Measurements from ENCODE around the gene ATP6V1D. TPM values are rescaled to one million over a fixed set of nuclear protein-coding genes. Genes with fewer than 3 reads are reported as not detected.
"Not testable (repeated sequence)": the region's sequence is repeated elsewhere in the genome, so short reads cannot be mapped to it uniquely, and the experiment has no call there.

ATP6V1D gene
- 100 to 1,000 TPM; 105 to 144 TPM for total RNA-seq
- long read RNA-seq, transcript ATP6V1D-201 (9 exons, 1,845 nt) = major isoform, 88 of 90 reads
- long read RNA-seq, partial matches to known transcripts = 0 of 90 reads
- long read RNA-seq, other reads (novel, unspliced or antisense) = 2 of 90 reads

GRCh38 chr14:67359775-67360469, at the start of gene ATP6V1D, which contains the start of gene EIF2S1:
TSS of gene ATP6V1D (minus strand) at chr14:67359804. CDS start at chr14:67359698, 106 bp downstream.
TSS of gene EIF2S1 (plus strand) at chr14:67360328. CDS start at chr14:67364768, 4,440 bp downstream.
- ATAC-seq = peak; percentile 98
- intact Hi-C loops (cut with DNase I) = no loop called here
- DNase-seq = peak; percentile 99

GRCh38 chr14:67408122-67408801, 48.7 kb upstream of the ATP6V1D start:
- ATAC-seq; intact Hi-C loops (cut with DNase I); DNase-seq: not testable (repeated sequence)

- intact Hi-C loops (cut with DNase I) = no loop called here
Measured at GRCh38 chr14:67405771-67406170, 46.2 kb upstream of the ATP6V1D start.

GRCh38 chr14:67400434-67400833, 40.8 kb upstream of the ATP6V1D start:
- intact Hi-C loops (cut with DNase I) = no loop called here
- ATAC-seq (no peak), DNase-seq (no peak)

More at GRCh38 chr14:67405771-67406170, 46.2 kb upstream of the ATP6V1D start:
- no peak for ATAC-seq
- DNase-seq = no peak

- ATAC-seq (no peak), DNase-seq (no peak)
- intact Hi-C loops (cut with DNase I) = no loop called here
Measured at GRCh38 chr14:67397536-67397935, 37.9 kb upstream of the ATP6V1D start.

GRCh38 chr14:67396381-67396970, 36.9 kb upstream of the ATP6V1D start:
- no peak for ATAC-seq
- no peak for DNase-seq
- intact Hi-C loops (cut with DNase I) = no loop called here

- DNase-seq (no peak), ATAC-seq (no peak)
- intact Hi-C loops (cut with DNase I) = no loop called here
Measured at GRCh38 chr14:67395876-67396189, 36.2 kb upstream of the ATP6V1D start.

- intact Hi-C loops (cut with DNase I) = no loop called here
- no peak for ATAC-seq
- no peak for DNase-seq
Measured at GRCh38 chr14:67395086-67395875, 35.7 kb upstream of the ATP6V1D start.

- ATAC-seq = no peak
- DNase-seq = no peak
- intact Hi-C loops (cut with DNase I) = no loop called here
Measured at GRCh38 chr14:67393689-67394088, 34.1 kb upstream of the ATP6V1D start.

- ATAC-seq = no peak
- no peak for DNase-seq
- intact Hi-C loops (cut with DNase I) = no loop called here
Measured at GRCh38 chr14:67392800-67393199, 33.2 kb upstream of the ATP6V1D start.

GRCh38 chr14:67392123-67392522, 32.5 kb upstream of the ATP6V1D start:
- DNase-seq (no peak), ATAC-seq (no peak)
- intact Hi-C loops (cut with DNase I) = no loop called here

- DNase-seq (no peak), ATAC-seq (no peak)
- intact Hi-C loops (cut with DNase I) = no loop called here
Measured at GRCh38 chr14:67391268-67391667, 31.7 kb upstream of the ATP6V1D start.

- no peak for DNase-seq
- no peak for ATAC-seq
- intact Hi-C loops (cut with DNase I) = no loop called here
Measured at GRCh38 chr14:67389811-67390534, 30.4 kb upstream of the ATP6V1D start.

GRCh38 chr14:67389275-67389674, 29.7 kb upstream of the ATP6V1D start:
- ATAC-seq (no peak), DNase-seq (no peak)
- intact Hi-C loops (cut with DNase I) = no loop called here

- ATAC-seq (no peak), DNase-seq (no peak)
- intact Hi-C loops (cut with DNase I) = no loop called here
Measured at GRCh38 chr14:67387195-67387594, 27.6 kb upstream of the ATP6V1D start.

GRCh38 chr14:67385618-67386017, 26.0 kb upstream of the ATP6V1D start:
- ATAC-seq = no peak
- DNase-seq = no peak
- intact Hi-C loops (cut with DNase I) = no loop called here

- ATAC-seq = peak in 1 of 2 donors; percentile 49
- no peak for DNase-seq
- intact Hi-C loops (cut with DNase I) = no loop called here
Measured at GRCh38 chr14:67385120-67385519, 25.5 kb upstream of the ATP6V1D start.

- DNase-seq (no peak), ATAC-seq (no peak)
- intact Hi-C loops (cut with DNase I) = no loop called here
Measured at GRCh38 chr14:67377916-67378315, 18.3 kb upstream of the ATP6V1D start.

GRCh38 chr14:67373347-67373746, 13.7 kb upstream of the ATP6V1D start:
- intact Hi-C loops (cut with DNase I) = no loop called here
- no peak for ATAC-seq

More at GRCh38 chr14:67373347-67373746, 13.7 kb upstream of the ATP6V1D start:
- no peak for DNase-seq

All from left cardiac atrium (tissue), 4 donors.